ENCODE measurements around the gene AFG1L. TPM values are rescaled to one million over a fixed set of nuclear protein-coding genes. Genes with fewer than 3 reads are reported as not detected.
"Not testable (repeated sequence)": the region's sequence is repeated elsewhere in the genome, so short reads cannot be mapped to it uniquely, and the experiment has no call there.

The AFG1L gene
- total and polyA plus RNA-seq, 7 donors: 2.1 to 6.9 (median 3.5) TPM

DNA sequence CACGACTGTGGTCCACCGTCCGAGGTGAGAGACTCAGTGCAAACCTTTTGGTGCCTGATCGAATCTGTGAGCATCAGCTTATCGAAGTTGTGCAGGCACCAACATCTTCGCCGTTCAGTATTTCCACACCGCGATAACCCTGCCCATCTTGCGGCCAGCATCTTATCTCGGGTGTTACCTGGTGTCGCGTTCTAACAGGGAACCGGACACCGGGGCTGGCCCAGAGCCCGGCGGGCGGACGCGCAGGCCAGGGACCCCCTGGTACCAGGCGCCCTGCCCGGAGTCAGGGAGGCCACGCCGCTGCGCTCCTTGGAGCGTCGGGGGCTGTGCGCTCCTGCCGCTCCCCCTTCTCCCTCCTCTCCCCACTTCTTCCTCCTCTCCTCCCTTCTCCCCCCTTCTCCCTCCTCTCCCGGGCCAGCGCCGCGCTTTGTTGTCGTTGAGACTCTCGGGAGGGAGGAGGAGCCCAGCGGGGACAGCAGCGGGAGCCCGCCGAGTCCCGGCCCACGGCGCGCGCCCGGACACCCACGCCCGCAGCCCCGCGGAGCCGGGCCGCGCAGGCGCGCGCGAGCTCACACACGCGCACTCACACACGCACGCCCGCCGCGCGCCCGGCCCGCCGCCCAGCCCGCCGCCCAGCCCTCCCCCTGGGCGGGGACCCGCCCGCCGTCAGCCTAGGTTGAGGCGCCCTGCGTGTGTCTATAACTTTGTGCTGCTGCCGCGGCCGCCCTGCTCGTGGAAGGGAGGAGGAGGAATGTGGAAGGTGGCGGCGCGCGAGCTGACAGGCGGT is 264.4 kb downstream of the AFG1L start:
- peaks cover 2 to 40% (median 36%) of the 10 kb centered on the region in 4 donors for H3K4me1 ChIP-seq
- H3K27ac ChIP-seq: peak overlapping the region; percentile 96 to 100 (median 99)
- H3K36me3 ChIP-seq: no peaks in the 10 kb centered on the region
- H3K9me3 ChIP-seq: no peaks in the 10 kb centered on the region
- TF ChIP-seq, protein P1, sequence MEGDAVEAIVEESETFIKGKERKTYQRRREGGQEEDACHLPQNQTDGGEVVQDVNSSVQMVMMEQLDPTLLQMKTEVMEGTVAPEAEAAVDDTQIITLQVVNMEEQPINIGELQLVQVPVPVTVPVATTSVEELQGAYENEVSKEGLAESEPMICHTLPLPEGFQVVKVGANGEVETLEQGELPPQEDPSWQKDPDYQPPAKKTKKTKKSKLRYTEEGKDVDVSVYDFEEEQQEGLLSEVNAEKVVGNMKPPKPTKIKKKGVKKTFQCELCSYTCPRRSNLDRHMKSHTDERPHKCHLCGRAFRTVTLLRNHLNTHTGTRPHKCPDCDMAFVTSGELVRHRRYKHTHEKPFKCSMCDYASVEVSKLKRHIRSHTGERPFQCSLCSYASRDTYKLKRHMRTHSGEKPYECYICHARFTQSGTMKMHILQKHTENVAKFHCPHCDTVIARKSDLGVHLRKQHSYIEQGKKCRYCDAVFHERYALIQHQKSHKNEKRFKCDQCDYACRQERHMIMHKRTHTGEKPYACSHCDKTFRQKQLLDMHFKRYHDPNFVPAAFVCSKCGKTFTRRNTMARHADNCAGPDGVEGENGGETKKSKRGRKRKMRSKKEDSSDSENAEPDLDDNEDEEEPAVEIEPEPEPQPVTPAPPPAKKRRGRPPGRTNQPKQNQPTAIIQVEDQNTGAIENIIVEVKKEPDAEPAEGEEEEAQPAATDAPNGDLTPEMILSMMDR (IDR thresholded peaks at IDR 0.05): no peak
- TF ChIP-seq EP300 (IDR thresholded peaks at IDR 0.05): peak in 1 of 4 donors; percentile 1
- peak; percentile 34 for TF ChIP-seq POLR2A (IDR thresholded peaks at IDR 0.05)
- peak; percentile 95 to 97 (median 96) for TF ChIP-seq POLR2AphosphoS5 (IDR thresholded peaks at IDR 0.05)
- DNase-seq: peak; percentile 98
- intact Hi-C loops (cut with DNase I): loop anchor here (1.0 to 10.0 kb wide), 8 partner anchors 33 to 1067 kb away; partner anchors contain the start of genes CD164 and SOBP
- H3K27me3 ChIP-seq: no peaks in the 10 kb centered on the region
- 0% methylated on average over 84 of the region's 84 CpGs for WGBS, 2 donors
- H3K4me3 ChIP-seq: peak overlapping the region; percentile 74 to 93 (median 82)

DNA sequence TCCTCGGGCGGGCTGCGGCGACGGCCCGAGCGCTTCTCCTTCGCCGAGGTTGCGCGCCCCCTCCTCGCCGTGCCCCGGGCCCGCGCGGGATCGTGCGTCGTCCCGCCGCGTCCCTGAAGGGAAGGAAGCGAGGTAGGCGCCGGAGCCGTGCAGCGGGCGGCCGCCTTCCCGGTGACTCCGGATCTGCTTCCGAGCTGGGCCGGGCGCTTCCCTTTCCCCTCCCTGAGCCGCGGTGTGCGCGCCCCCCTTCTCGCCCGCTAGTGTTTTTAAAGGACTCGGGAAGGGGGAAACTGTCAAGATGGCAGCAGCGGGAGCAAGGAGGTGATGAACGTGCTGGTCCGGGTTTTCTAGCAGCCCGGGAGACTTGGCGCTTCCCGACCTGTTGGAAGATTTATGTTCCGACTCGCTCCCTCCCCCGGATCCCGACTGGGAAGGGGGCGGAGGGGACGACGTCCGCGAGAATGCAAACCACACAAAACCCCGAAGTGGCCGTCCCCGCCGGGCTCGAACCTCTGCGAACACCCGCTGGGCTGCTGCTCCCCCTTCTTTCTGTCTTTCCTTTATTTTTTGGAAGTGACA is 265.1 kb downstream of the AFG1L start:
- Histone ChIP-seq H3K9me3 (no peaks in the 10 kb centered on the region), H3K27me3 (no peaks in the 10 kb centered on the region), H3K36me3 (no peaks in the 10 kb centered on the region), H3K4me1 (peaks cover 2 to 47% (median 40%) of the 10 kb centered on the region in 4 donors), H3K4me3 (peak overlapping the region; percentile 74 to 93 (median 82)), H3K27ac (peak overlapping the region; percentile 96 to 100 (median 99))
- peak; percentile 93 for DNase-seq
- intact Hi-C loops (cut with DNase I): loop anchor here (1.0 to 10.0 kb wide), 10 partner anchors 32 to 1068 kb away; partner anchors contain the start of genes CD164, SESN1 and SOBP
- TF ChIP-seq POLR2A (IDR thresholded peaks at IDR 0.05) (peak in 1 of 2 donors; percentile 42), POLR2AphosphoS5 (IDR thresholded peaks at IDR 0.05) (no peak), EP300 (IDR thresholded peaks at IDR 0.05) (no peak)
- TF ChIP-seq, protein P1 (IDR thresholded peaks at IDR 0.05): no peak
- 0% methylated on average over 64 of the region's 64 CpGs for WGBS, 2 donors

DNA sequence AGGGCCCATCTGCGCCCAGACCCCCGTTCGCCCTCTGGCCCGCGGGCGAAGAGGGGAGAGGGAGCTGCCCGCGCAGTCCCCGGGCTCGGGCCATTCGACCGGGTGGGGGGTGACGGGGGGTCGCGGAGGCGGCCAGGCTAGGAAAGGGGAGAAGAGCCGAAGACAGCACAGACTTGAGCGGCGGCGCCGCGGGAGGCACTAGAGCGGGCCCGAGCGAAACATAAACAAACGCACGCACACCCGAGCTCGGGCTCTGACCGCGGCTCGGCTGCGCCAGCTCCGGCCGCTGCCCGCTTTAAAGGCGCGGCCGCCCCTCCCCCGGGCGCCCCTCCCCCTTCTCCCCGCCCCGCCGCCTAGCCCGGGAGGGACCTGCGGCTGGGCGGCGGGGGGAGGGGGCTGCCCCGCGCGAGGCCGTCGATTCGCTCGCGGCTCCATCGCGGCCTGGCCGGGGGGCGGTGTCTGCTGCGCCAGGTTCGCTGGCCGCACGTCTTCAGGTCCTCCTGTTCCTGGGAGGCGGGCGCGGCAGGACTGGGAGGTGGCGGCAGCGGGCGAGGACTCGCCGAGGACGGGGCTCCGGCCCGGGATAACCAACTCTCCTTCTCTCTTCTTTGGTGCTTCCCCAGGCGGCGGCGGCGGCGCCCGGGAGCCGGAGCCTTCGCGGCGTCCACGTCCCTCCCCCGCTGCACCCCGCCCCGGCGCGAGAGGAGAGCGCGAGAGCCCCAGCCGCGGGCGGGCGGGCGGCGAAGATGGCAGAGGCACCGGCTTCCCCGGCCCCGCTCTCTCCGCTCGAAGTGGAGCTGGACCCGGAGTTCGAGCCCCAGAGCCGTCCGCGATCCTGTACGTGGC is 265.8 kb downstream of the AFG1L start, which contains the start of gene FOXO3:
TSS of gene FOXO3 (plus strand) at position 455 of the 846 bp plus-strand sequence. CDS start at position 747, 292 bp downstream.
- peaks cover 2 to 48% (median 40%) of the 10 kb centered on the region in 4 donors for H3K4me1 ChIP-seq
- WGBS, 2 donors: 1 to 3% methylated on average over 110 of the region's 110 CpGs
- TF ChIP-seq POLR2AphosphoS5 (IDR thresholded peaks at IDR 0.05): peak; percentile 89 to 98 (median 96)
- TF ChIP-seq, protein P1 (IDR thresholded peaks at IDR 0.05): peak in 1 of 4 experiments; percentile 1
- TF ChIP-seq EP300 (IDR thresholded peaks at IDR 0.05): no peak
- TF ChIP-seq POLR2A (IDR thresholded peaks at IDR 0.05): peak; percentile 66 to 71
- peak within 1 kb of the TSS; percentile 74 to 93 (median 82) for H3K4me3 ChIP-seq
- no peaks in the 10 kb centered on the region for H3K36me3 ChIP-seq
- H3K9me3 ChIP-seq: no peaks in the 10 kb centered on the region
- intact Hi-C loops (cut with DNase I): loop anchor here (1.0 to 5.0 kb wide), 2 partner anchors 92 to 534 kb away; partner anchors contain the start of gene SESN1
- no peaks in the 10 kb centered on the region for H3K27me3 ChIP-seq
- H3K27ac ChIP-seq: peak within 1 kb of the TSS; percentile 96 to 100 (median 99)
- DNase-seq: peak; percentile 97

DNA sequence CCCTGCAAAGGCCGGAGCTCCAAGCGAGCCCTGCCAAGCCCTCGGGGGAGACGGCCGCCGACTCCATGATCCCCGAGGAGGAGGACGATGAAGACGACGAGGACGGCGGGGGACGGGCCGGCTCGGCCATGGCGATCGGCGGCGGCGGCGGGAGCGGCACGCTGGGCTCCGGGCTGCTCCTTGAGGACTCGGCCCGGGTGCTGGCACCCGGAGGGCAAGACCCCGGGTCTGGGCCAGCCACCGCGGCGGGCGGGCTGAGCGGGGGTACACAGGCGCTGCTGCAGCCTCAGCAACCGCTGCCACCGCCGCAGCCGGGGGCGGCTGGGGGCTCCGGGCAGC is 266.4 kb downstream of the AFG1L start:
- H3K27ac ChIP-seq: peak overlapping the region; percentile 96 to 100 (median 99)
- 3 to 11% methylated on average over 28 of the region's 40 CpGs for WGBS, 2 donors

More for the DNA sequence above, 266.4 kb downstream of the AFG1L start:
- not testable (repeated sequence) for H3K9me3 ChIP-seq, H3K36me3 ChIP-seq, H3K27me3 ChIP-seq, DNase-seq
- H3K4me1 ChIP-seq: peaks cover 2 to 48% (median 39%) of the 10 kb centered on the region in 4 donors
- intact Hi-C loops (cut with DNase I): loop anchor here (5.0 kb wide), 1 partner anchor 91 kb away; no protein-coding TSS in a partner anchor
- peak overlapping the region; percentile 74 to 93 (median 82) for H3K4me3 ChIP-seq
